K562 (cell line): ENCODE measurements around the gene TWIST1. TPM values are rescaled to one million over a fixed set of nuclear protein-coding genes. Genes with fewer than 3 reads are reported as not detected.

Experiments used
- ATAC-seq: fragments of 200-7000 bp; cut with Tn5 transposase; 3 replicates; pipeline ENCODE4 v1.9.1; 2020; ENCODE audit warnings: moderate library complexity
- BruUV-seq: library from RNA; stranded (reverse); fragments of 400-500 nt; replicated peaks from 2 replicates; lab custom pipeline; 2021; lab: Mats Ljungman, UMichigan
- CTCF ChIA-PET: fragments of 300-600 bp; formaldehyde crosslinking; extraction: SDS; loops from one replicate; lab custom pipeline; 2021; ENCODE audit warnings: low intra/inter-chr PET ratio; lab: Yijun Ruan, JAX
- POLR2A ChIA-PET: fragments of 300-600, 350-650 bp; sonication (Branson Sonifier 250); formaldehyde crosslinking; extraction: SDS; loops from one replicate; lab custom pipeline; 2021; ENCODE audit warnings: antibody characterized with exemption, inconsistent platforms; lab: Yijun Ruan, JAX
- DNase-seq, 4 experiments: peaks; one replicate each; pipeline versions ENCODE4 v3.0.0 to v3.0.0-alpha.2; 2011 to 2018; ENCODE audit warnings: low spot score in 3 of 4, mixed read lengths in 3 of 4; ENCODE audit errors: extremely low read depth in 1 of 4
- FAIRE-seq: peaks from 2 replicates; lab custom pipeline; 2011; peaks lifted over from hg19 to GRCh38; lab: Jason Lieb, UNC
- H2AFZ ChIP-seq: 2 replicates; pipeline ENCODE4 v1.6.0; 2011; ENCODE audit warnings: low read depth, low read length, control low read depth, inconsistent platforms
- H3K27ac ChIP-seq: fragments of 200-600 bp; 3 replicates; pipeline ENCODE4 v1.8.0; 2011; ENCODE audit warnings: low read depth, mild to moderate bottlenecking, control low read depth, inconsistent platforms, low read length, moderate library complexity, mixed read lengths; ENCODE audit errors: extremely low read depth
- H3K27me3 ChIP-seq, 2 experiments: fragments of 300-600 bp in 1 of 2; 2 replicates in 1 of 2; 3 replicates in 1 of 2; pipeline versions ENCODE4 v1.6.0 to v1.8.0; 2011; ENCODE audit warnings: inconsistent platforms in 2 of 2, low read length in 2 of 2, mild to moderate bottlenecking in 1 of 2, mixed read lengths in 1 of 2, moderate library complexity in 1 of 2; ENCODE audit not compliant: control insufficient read depth in 2 of 2, insufficient read depth in 2 of 2
- H3K36me3 ChIP-seq: fragments of 300-600 bp; 3 replicates; pipeline ENCODE4 v1.8.0; 2011; ENCODE audit warnings: mild to moderate bottlenecking, low read length, inconsistent platforms; ENCODE audit not compliant: control insufficient read depth, insufficient read depth
- H3K4me1 ChIP-seq, 2 experiments: fragments of 200-600 bp in 1 of 2; replicated peaks in 1 of 2; 2 replicates in 1 of 2; 3 replicates in 1 of 2; pipeline versions ENCODE4 v1.5.1 to v1.8.0; 2011; ENCODE audit warnings: inconsistent platforms in 2 of 2, low read length in 2 of 2, mild to moderate bottlenecking in 1 of 2, mixed read lengths in 1 of 2, moderate library complexity in 1 of 2; ENCODE audit not compliant: control insufficient read depth in 2 of 2, insufficient read depth in 2 of 2
- H3K4me2 ChIP-seq: 2 replicates; pipeline ENCODE4 v1.6.1; 2011; ENCODE audit warnings: low read length, control low read depth, inconsistent platforms, mixed read lengths; ENCODE audit not compliant: insufficient read depth
- H3K4me3 ChIP-seq: fragments of 200-600 bp; sonication (generic), shearing (Covaris generic); 2 replicates; pipeline ENCODE4 v1.5.1; 2016; ENCODE audit warnings: control low read depth, inconsistent platforms
- H3K79me2 ChIP-seq: fragments of 200-600 bp; 3 replicates; pipeline ENCODE4 v1.8.0; 2011; ENCODE audit warnings: low read length, inconsistent platforms; ENCODE audit not compliant: control insufficient read depth, insufficient read depth
- H3K9ac ChIP-seq, 2 experiments: 2 replicates each; pipeline versions ENCODE4 v1.6.0 to v1.6.1; 2011; ENCODE audit warnings: low read depth in 2 of 2, low read length in 2 of 2, control low read depth in 1 of 2, inconsistent platforms in 1 of 2, mild to moderate bottlenecking in 1 of 2, mixed read lengths in 1 of 2; ENCODE audit not compliant: insufficient read depth in 1 of 2
- H3K9me1 ChIP-seq: one replicate; pipeline ENCODE4 v1.6.0; 2011; ENCODE audit warnings: inconsistent platforms, mild to moderate bottlenecking, low read length, moderate library complexity; ENCODE audit not compliant: control insufficient read depth, insufficient read depth
- H3K9me3 ChIP-seq: replicated peaks from 2 replicates; pipeline ENCODE4 v1.5.1; 2011; ENCODE audit warnings: low read depth, low read length, inconsistent platforms; ENCODE audit not compliant: control insufficient read depth, insufficient read depth
- H4K20me1 ChIP-seq: replicated peaks from 2 replicates; pipeline ENCODE4 v1.6.1; 2011; ENCODE audit warnings: low read length, inconsistent platforms, mixed read lengths; ENCODE audit not compliant: control insufficient read depth, insufficient read depth
- BRCA1 ChIP-seq, 2 experiments: fragments of 450-650 bp in 1 of 2; sonication (generic) in 1 of 2; formaldehyde crosslinking in 1 of 2; IDR thresholded peaks; 2 replicates each; pipeline versions ENCODE4 v1.5.0 to v1.6.1; 2017 to 2020; ENCODE audit warnings: mild to moderate bottlenecking in 1 of 2, missing genetic modification reagents in 1 of 2
- FOXA3 ChIP-seq, 2 experiments: fragments of 450-650 bp in 1 of 2; sonication (generic) in 1 of 2; formaldehyde crosslinking; IDR thresholded peaks in 1 of 2; conservative IDR thresholded peaks in 1 of 2; 2 replicates each; pipeline versions ENCODE4 v1.4.0 to v1.8.0; 2020 to 2022; ENCODE audit warnings: mild to moderate bottlenecking in 2 of 2, missing genetic modification reagents in 1 of 2
- FOXK2 ChIP-seq, 2 experiments: fragments of 450-650 bp; IDR thresholded peaks in 1 of 2; conservative IDR thresholded peaks in 1 of 2; 2 replicates each; pipeline ENCODE4 v1.6.1; 2016; ENCODE audit warnings: low read depth in 2 of 2, mild to moderate bottlenecking in 1 of 2
- FOXP1 ChIP-seq: sonication (generic); formaldehyde crosslinking; IDR thresholded peaks from 2 replicates; pipeline ENCODE4 v1.8.0; 2022; ENCODE audit warnings: mild to moderate bottlenecking, missing genetic modification reagents
- PHF20 ChIP-seq: fragments of 450-650 bp; IDR thresholded peaks from 2 replicates; pipeline ENCODE4 v1.6.1; 2018; ENCODE audit not compliant: partially characterized antibody
- TCFL5 ChIP-seq: fragments of 250-450 bp; sonication (Bioruptor Pico); conservative IDR thresholded peaks from 2 replicates; pipeline ENCODE4 v1.6.1; 2021; ENCODE audit warnings: mild to moderate bottlenecking, moderate library complexity, matching md5 sums
- ZC3H8 ChIP-seq: fragments of 450-650 bp; IDR thresholded peaks from 2 replicates; pipeline ENCODE4 v1.6.1; 2017
- WGBS: fragments of 100-300 bp; shearing (Covaris generic); methylation state at CpG from one replicate; pipeline ENCODE4 v1.1.6; 2016; ENCODE audit warnings: low coverage, mixed read lengths; ENCODE audit not compliant: insufficient coverage; ENCODE audit errors: missing lambda C conversion rate; 5-methylcytosine and 5-hydroxymethylcytosine counted together
- in situ Hi-C: fragments of 300-500 bp; cut with MboI; formaldehyde crosslinking; loops from 4 replicates; pipeline ENCODE4 v1.15.0; 2018; ENCODE audit warnings: inconsistent platforms, mixed read lengths
- intact Hi-C: fragments of 100-400 bp; cut with micrococcal nuclease; formaldehyde crosslinking; loops from 2 replicates; pipeline ENCODE4 v1.14.2; 2022
- polyA plus RNA-seq, 8 experiments: library from polyadenylated mRNA; depleted of rRNA in 4 of 8; stranded (reverse) in 5 of 8; unstranded in 3 of 8; fragments of >200 nt; fragmentation: Nextera tagmentation in 2 of 8; fragmentation: Illumina TruSeq in 1 of 8; extraction: Ambion mirVana in 2 of 8; extraction: Trizol in 1 of 8; gene quantifications; 2 replicates each; pipeline versions ENCODE4 v1.2.1 to v1.2.3, GENCODE V29; 2011 to 2014; ENCODE audit warnings: inconsistent platforms in 1 of 8, missing spikeins in 1 of 8
- total RNA-seq, 7 experiments: library from RNA; depleted of rRNA in 6 of 7; stranded (reverse); fragments of >200 nt in 6 of 7; fragmentation: Illumina TruSeq in 2 of 7; extraction: Trizol in 2 of 7; gene quantifications; 2 replicates each; pipeline versions ENCODE4 v1.2.1 to v1.2.3, GENCODE V29; 2011 to 2021; ENCODE audit warnings: low replicate concordance in 1 of 7
- TF ChIP-seq, protein P1 (sequence below): fragments of 200-600 bp; sonication (generic); IDR thresholded peaks from one replicate; pipeline ENCODE4 v1.6.1; 2012; ENCODE audit warnings: mild to moderate bottlenecking, low read depth, low read length, inconsistent platforms
- TF ChIP-seq, protein P2 (sequence below): sonication (generic); formaldehyde crosslinking; IDR thresholded peaks from 2 replicates; pipeline ENCODE4 v1.8.1; 2023; ENCODE audit warnings: mild to moderate bottlenecking, missing genetic modification reagents

TWIST1 gene
- total and polyA plus RNA-seq, 9 of the 15 experiments (the other 6 are each of a cell fraction or from before 2014, with no cell fraction given), result 0.10 to 0.86 (median 0.15) TPM; not detected in 2

- TF ChIP-seq FOXP1 (CRISPR knock-in tag) (no peak), TCFL5 (CRISPR knock-in tag) (no peak), FOXA3 (CRISPR knock-in tag; conservative IDR thresholded peaks at IDR 0.05 in 1 of 2, IDR thresholded peaks at IDR 0.05 in 1 of 2) (no peak), ZC3H8 (no peak), BRCA1 (IDR thresholded peaks at IDR 0.05) (no peak), BRCA1 (CRISPR knock-in tag; IDR thresholded peaks at IDR 0.05) (no peak), FOXK2 (conservative IDR thresholded peaks at IDR 0.05 in 1 of 2, IDR thresholded peaks at IDR 0.05 in 1 of 2; ENCODE audit: low read depth in 2 of 2) (no peak), PHF20 (no peak)
- TF ChIP-seq, protein P1, sequence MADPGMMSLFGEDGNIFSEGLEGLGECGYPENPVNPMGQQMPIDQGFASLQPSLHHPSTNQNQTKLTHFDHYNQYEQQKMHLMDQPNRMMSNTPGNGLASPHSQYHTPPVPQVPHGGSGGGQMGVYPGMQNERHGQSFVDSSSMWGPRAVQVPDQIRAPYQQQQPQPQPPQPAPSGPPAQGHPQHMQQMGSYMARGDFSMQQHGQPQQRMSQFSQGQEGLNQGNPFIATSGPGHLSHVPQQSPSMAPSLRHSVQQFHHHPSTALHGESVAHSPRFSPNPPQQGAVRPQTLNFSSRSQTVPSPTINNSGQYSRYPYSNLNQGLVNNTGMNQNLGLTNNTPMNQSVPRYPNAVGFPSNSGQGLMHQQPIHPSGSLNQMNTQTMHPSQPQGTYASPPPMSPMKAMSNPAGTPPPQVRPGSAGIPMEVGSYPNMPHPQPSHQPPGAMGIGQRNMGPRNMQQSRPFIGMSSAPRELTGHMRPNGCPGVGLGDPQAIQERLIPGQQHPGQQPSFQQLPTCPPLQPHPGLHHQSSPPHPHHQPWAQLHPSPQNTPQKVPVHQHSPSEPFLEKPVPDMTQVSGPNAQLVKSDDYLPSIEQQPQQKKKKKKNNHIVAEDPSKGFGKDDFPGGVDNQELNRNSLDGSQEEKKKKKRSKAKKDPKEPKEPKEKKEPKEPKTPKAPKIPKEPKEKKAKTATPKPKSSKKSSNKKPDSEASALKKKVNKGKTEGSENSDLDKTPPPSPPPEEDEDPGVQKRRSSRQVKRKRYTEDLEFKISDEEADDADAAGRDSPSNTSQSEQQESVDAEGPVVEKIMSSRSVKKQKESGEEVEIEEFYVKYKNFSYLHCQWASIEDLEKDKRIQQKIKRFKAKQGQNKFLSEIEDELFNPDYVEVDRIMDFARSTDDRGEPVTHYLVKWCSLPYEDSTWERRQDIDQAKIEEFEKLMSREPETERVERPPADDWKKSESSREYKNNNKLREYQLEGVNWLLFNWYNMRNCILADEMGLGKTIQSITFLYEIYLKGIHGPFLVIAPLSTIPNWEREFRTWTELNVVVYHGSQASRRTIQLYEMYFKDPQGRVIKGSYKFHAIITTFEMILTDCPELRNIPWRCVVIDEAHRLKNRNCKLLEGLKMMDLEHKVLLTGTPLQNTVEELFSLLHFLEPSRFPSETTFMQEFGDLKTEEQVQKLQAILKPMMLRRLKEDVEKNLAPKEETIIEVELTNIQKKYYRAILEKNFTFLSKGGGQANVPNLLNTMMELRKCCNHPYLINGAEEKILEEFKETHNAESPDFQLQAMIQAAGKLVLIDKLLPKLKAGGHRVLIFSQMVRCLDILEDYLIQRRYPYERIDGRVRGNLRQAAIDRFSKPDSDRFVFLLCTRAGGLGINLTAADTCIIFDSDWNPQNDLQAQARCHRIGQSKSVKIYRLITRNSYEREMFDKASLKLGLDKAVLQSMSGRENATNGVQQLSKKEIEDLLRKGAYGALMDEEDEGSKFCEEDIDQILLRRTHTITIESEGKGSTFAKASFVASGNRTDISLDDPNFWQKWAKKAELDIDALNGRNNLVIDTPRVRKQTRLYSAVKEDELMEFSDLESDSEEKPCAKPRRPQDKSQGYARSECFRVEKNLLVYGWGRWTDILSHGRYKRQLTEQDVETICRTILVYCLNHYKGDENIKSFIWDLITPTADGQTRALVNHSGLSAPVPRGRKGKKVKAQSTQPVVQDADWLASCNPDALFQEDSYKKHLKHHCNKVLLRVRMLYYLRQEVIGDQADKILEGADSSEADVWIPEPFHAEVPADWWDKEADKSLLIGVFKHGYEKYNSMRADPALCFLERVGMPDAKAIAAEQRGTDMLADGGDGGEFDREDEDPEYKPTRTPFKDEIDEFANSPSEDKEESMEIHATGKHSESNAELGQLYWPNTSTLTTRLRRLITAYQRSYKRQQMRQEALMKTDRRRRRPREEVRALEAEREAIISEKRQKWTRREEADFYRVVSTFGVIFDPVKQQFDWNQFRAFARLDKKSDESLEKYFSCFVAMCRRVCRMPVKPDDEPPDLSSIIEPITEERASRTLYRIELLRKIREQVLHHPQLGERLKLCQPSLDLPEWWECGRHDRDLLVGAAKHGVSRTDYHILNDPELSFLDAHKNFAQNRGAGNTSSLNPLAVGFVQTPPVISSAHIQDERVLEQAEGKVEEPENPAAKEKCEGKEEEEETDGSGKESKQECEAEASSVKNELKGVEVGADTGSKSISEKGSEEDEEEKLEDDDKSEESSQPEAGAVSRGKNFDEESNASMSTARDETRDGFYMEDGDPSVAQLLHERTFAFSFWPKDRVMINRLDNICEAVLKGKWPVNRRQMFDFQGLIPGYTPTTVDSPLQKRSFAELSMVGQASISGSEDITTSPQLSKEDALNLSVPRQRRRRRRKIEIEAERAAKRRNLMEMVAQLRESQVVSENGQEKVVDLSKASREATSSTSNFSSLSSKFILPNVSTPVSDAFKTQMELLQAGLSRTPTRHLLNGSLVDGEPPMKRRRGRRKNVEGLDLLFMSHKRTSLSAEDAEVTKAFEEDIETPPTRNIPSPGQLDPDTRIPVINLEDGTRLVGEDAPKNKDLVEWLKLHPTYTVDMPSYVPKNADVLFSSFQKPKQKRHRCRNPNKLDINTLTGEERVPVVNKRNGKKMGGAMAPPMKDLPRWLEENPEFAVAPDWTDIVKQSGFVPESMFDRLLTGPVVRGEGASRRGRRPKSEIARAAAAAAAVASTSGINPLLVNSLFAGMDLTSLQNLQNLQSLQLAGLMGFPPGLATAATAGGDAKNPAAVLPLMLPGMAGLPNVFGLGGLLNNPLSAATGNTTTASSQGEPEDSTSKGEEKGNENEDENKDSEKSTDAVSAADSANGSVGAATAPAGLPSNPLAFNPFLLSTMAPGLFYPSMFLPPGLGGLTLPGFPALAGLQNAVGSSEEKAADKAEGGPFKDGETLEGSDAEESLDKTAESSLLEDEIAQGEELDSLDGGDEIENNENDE, result no peak
- TF ChIP-seq, protein P2, sequence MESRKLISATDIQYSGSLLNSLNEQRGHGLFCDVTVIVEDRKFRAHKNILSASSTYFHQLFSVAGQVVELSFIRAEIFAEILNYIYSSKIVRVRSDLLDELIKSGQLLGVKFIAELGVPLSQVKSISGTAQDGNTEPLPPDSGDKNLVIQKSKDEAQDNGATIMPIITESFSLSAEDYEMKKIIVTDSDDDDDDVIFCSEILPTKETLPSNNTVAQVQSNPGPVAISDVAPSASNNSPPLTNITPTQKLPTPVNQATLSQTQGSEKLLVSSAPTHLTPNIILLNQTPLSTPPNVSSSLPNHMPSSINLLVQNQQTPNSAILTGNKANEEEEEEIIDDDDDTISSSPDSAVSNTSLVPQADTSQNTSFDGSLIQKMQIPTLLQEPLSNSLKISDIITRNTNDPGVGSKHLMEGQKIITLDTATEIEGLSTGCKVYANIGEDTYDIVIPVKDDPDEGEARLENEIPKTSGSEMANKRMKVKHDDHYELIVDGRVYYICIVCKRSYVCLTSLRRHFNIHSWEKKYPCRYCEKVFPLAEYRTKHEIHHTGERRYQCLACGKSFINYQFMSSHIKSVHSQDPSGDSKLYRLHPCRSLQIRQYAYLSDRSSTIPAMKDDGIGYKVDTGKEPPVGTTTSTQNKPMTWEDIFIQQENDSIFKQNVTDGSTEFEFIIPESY, result no peak
- TF ChIP-seq, all 486 proteins: peak for 0
- CTCF ChIA-PET, result no interaction called here
- H4K20me1 ChIP-seq, result no peaks in the 10 kb centered on the region
- FAIRE-seq (no peak), ATAC-seq (no peak), DNase-seq (no peak)
- no peaks in the 10 kb centered on the region for H3K36me3 ChIP-seq
- H3K4me2 ChIP-seq, result no peak overlapping the region
- H3K9me3 ChIP-seq, result no peaks in the 10 kb centered on the region
- H3K27ac ChIP-seq, result no peak overlapping the region
- no peak overlapping the region for H3K4me3 ChIP-seq
- H3K27me3 ChIP-seq, result peaks cover 0 to 7% of the 10 kb centered on the region in 2 experiments; a peak in 2 of 5 replicates
- no peak overlapping the region for H3K9ac ChIP-seq
- H3K9me1 ChIP-seq, result no peaks in the 10 kb centered on the region
- H3K4me1 ChIP-seq, result peaks cover 0 to 7% of the 10 kb centered on the region in 2 experiments; a peak in 2 of 5 replicates
- no TSS peak for BruUV-seq
- 11% methylated on average over 8 of the region's 8 CpGs for WGBS
- POLR2A ChIA-PET, result no interaction called here
- in situ Hi-C loops, result no loop called here
- intact Hi-C loops, result no loop called here
- no peaks in the 10 kb centered on the region for H3K79me2 ChIP-seq
- H2AFZ ChIP-seq, result no peak overlapping the region
Measured at GRCh38 chr7:19119372-19119771, 1.9 kb upstream of the TWIST1 start.
